AML-193 (cell line): ENCODE data around the gene VPS54.
A peak's percentile ranks its signal among the peaks of the same experiment; 100 is the strongest.

Source experiments
- DNase-seq, 2 experiments: peaks; one replicate each; lab custom pipeline; 2025; lab: John Stamatoyannopoulos, UW

The VPS54 gene

GRCh38 chr2:63898839-63899238 lies 120.4 kb downstream of the VPS54 start:
- DNase-seq = no peak

- no peak for DNase-seq
These were observed 125.1 kb downstream of the VPS54 start for GRCh38 chr2:63894167-63894566.

GRCh38 chr2:63893163-63893562 lies 126.1 kb downstream of the VPS54 start:
- DNase-seq = no peak

GRCh38 chr2:63891488-63892030 lies 127.7 kb downstream of the VPS54 start:
- no peak for DNase-seq

GRCh38 chr2:63890678-63891077 lies 128.6 kb downstream of the VPS54 start:
- DNase-seq = no peak

- DNase-seq = peak; percentile 7 to 39
These were observed 130.5 kb downstream of the VPS54 start for GRCh38 chr2:63888490-63889402.

GRCh38 chr2:63888053-63888452 lies 131.2 kb downstream of the VPS54 start:
- DNase-seq = no peak

GRCh38 chr2:63886445-63886844 lies 132.8 kb downstream of the VPS54 start:
- no peak for DNase-seq

- DNase-seq = no peak
These were observed 136.7 kb downstream of the VPS54 start for GRCh38 chr2:63882395-63883105.

- no peak for DNase-seq
These were observed 138.0 kb downstream of the VPS54 start for GRCh38 chr2:63881205-63881604.

- no peak for DNase-seq
These were observed 138.6 kb downstream of the VPS54 start for GRCh38 chr2:63880625-63881024.

- DNase-seq = no peak
These were observed 139.3 kb downstream of the VPS54 start for GRCh38 chr2:63879876-63880433.

GRCh38 chr2:63878486-63878885 lies 140.7 kb downstream of the VPS54 start:
- no peak for DNase-seq

- no peak for DNase-seq
These were observed 142.9 kb downstream of the VPS54 start for GRCh38 chr2:63876311-63876710.

- no peak for DNase-seq
These were observed 143.5 kb downstream of the VPS54 start for GRCh38 chr2:63875559-63876245.

GRCh38 chr2:63875131-63875527 lies 144.1 kb downstream of the VPS54 start:
- no peak for DNase-seq

GRCh38 chr2:63874204-63875130 lies 144.8 kb downstream of the VPS54 start:
- no peak for DNase-seq

- no peak for DNase-seq
These were observed 146.5 kb downstream of the VPS54 start for GRCh38 chr2:63872571-63873328.

GRCh38 chr2:63871864-63872263 lies 147.4 kb downstream of the VPS54 start:
- DNase-seq = no peak

GRCh38 chr2:63870679-63871078 lies 148.5 kb downstream of the VPS54 start:
- no peak for DNase-seq
